ENCODE measurements around the gene CCDC6.
"Not testable (repeated sequence)": the region's sequence is repeated elsewhere in the genome, so short reads cannot be mapped to it uniquely, and the experiment has no call there.

CCDC6 gene

GRCh38 chr10:59944339-59944935 is 38.1 kb upstream of the CCDC6 start:
- H3K4me3 ChIP-seq (ENCODE audit: low read length) = no peak overlapping the region
- TF ChIP-seq CTCF (conservative IDR thresholded peaks at IDR 0.05; ENCODE audit: low read length) = no peak
- DNase-seq (ENCODE audit: low read depth) = no peak

- DNase-seq (ENCODE audit: low read depth) = no peak
- no peak overlapping the region for H3K4me3 ChIP-seq (ENCODE audit: low read length)
- no peak for TF ChIP-seq CTCF (conservative IDR thresholded peaks at IDR 0.05; ENCODE audit: low read length)
Measured at GRCh38 chr10:59942556-59942955, 36.2 kb upstream of the CCDC6 start.

GRCh38 chr10:59937720-59938119 is 31.4 kb upstream of the CCDC6 start:
- TF ChIP-seq CTCF (conservative IDR thresholded peaks at IDR 0.05; ENCODE audit: low read length) = no peak
- H3K4me3 ChIP-seq (ENCODE audit: low read length) = no peak overlapping the region
- no peak for DNase-seq (ENCODE audit: low read depth)

- no peak for DNase-seq (ENCODE audit: low read depth)
- TF ChIP-seq CTCF (conservative IDR thresholded peaks at IDR 0.05; ENCODE audit: low read length) = no peak
- H3K4me3 ChIP-seq (ENCODE audit: low read length) = no peak overlapping the region
Measured at GRCh38 chr10:59934701-59935100, 28.3 kb upstream of the CCDC6 start.

- not testable (repeated sequence) for H3K4me3 ChIP-seq (ENCODE audit: low read length); DNase-seq (ENCODE audit: low read depth)
Measured at GRCh38 chr10:59930788-59931521, 24.6 kb upstream of the CCDC6 start.

- no peak for TF ChIP-seq CTCF (conservative IDR thresholded peaks at IDR 0.05; ENCODE audit: low read length)
- no peak for DNase-seq (ENCODE audit: low read depth)
Measured at GRCh38 chr10:59926086-59926485, 19.7 kb upstream of the CCDC6 start.

GRCh38 chr10:59922907-59923306 is 16.6 kb upstream of the CCDC6 start:
- TF ChIP-seq CTCF (conservative IDR thresholded peaks at IDR 0.05; ENCODE audit: low read length) = no peak
- no peak for DNase-seq (ENCODE audit: low read depth)
- H3K4me3 ChIP-seq (ENCODE audit: low read length) = no peak overlapping the region

More at GRCh38 chr10:59926086-59926485, 19.7 kb upstream of the CCDC6 start:
- no peak overlapping the region for H3K4me3 ChIP-seq (ENCODE audit: low read length)

Data from AG10803 (cell line).